NCI-H526 (cell line): ENCODE data around the gene ACP6.
"Not testable (repeated sequence)": the region's sequence is repeated elsewhere in the genome, so short reads cannot be mapped to it uniquely, and the experiment has no call there.

Source experiments
- DNase-seq, 2 experiments: peaks; one replicate each; lab custom pipeline; 2025; lab: John Stamatoyannopoulos, UW

ACP6 gene

GRCh38 chr1:147620543-147620942 is 49.8 kb downstream of the ACP6 start:
- no peak for DNase-seq

GRCh38 chr1:147619741-147620140 is 50.6 kb downstream of the ACP6 start:
- no peak for DNase-seq

GRCh38 chr1:147618771-147619170 is 51.6 kb downstream of the ACP6 start:
- no peak for DNase-seq

GRCh38 chr1:147618077-147618569 is 52.2 kb downstream of the ACP6 start:
- no peak for DNase-seq

- DNase-seq: not testable (repeated sequence)
Observed at GRCh38 chr1:147614966-147615365, 55.4 kb downstream of the ACP6 start.

GRCh38 chr1:147613506-147613905 is 56.8 kb downstream of the ACP6 start:
- no peak for DNase-seq

GRCh38 chr1:147612366-147612765 is 58.0 kb downstream of the ACP6 start:
- peak; percentile 88 to 90 for DNase-seq

- DNase-seq: no peak
Observed at GRCh38 chr1:147611586-147611985, 58.7 kb downstream of the ACP6 start.

- peak; percentile 73 to 90 for DNase-seq
Observed at GRCh38 chr1:147611021-147611426, 59.3 kb downstream of the ACP6 start.

GRCh38 chr1:147609358-147609757 is 61.0 kb downstream of the ACP6 start:
- DNase-seq: no peak

GRCh38 chr1:147608596-147608995 is 61.7 kb downstream of the ACP6 start:
- no peak for DNase-seq

- no peak for DNase-seq
Observed at GRCh38 chr1:147605591-147605990, 64.7 kb downstream of the ACP6 start.

GRCh38 chr1:147603986-147604385 is 66.3 kb downstream of the ACP6 start:
- DNase-seq: no peak

- peak; percentile 57 to 69 for DNase-seq
Observed at GRCh38 chr1:147600119-147601111, 69.9 kb downstream of the ACP6 start.

- peak; percentile 99 to 100 for DNase-seq
Observed at GRCh38 chr1:147599362-147600118, 70.8 kb downstream of the ACP6 start.

- peak in 1 of 2 experiments; percentile 89 for DNase-seq
Observed at GRCh38 chr1:147598621-147599361, 71.5 kb downstream of the ACP6 start.

- no peak for DNase-seq
Observed at GRCh38 chr1:147597010-147597409, 73.3 kb downstream of the ACP6 start.
